Fibroblast of skin of scalp (primary cell): ENCODE data around the gene TCP11.
"Not testable (repeated sequence)": the region's sequence is repeated elsewhere in the genome, so short reads cannot be mapped to it uniquely, and the experiment has no call there.

ENCODE experiments used
- DNase-seq: peaks from one replicate; pipeline ENCODE4 v3.0.0-alpha.2; 2013

Gene TCP11

DNA sequence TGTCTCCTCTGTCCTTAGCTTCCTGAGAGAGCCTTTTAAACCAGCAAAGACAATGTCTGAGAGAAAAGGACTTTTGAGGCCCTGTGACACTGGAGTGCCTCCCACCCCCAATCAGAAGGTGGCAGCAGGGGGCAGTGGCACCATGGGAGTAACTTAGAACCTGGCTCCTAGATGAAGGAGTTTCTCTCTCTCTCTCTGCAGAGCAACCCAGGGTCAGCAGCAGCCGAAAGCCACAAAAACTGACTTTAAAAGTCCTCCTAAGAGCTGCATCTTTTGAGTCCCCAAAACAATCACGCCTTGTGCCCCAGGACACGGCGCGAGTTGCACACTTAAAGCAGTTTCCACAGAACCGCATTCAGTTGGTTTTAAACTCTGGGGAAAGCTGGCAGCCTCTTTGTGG, 5.3 kb upstream of the TCP11 start:
- peak; percentile 76 for DNase-seq

DNA sequence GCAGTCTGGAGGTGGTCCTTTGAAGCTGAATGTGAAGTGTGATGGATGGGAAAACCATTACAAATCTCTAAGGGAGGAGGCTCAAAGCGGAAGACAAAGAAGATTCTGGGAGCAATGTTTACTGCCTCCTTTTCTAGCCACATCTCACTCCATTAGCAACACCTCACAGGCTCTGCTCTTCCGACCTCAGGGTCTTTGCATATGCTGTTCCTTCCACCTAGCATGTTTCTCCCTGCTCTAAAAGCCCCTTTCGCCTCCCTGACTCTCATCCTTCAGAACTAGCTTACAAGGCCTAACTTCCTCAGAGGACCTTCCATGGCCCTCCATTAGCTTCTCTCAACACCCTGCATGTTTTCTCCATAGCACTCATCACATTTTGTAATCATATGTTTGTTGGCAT, 4.6 kb upstream of the TCP11 start:
- DNase-seq, result no peak

DNA sequence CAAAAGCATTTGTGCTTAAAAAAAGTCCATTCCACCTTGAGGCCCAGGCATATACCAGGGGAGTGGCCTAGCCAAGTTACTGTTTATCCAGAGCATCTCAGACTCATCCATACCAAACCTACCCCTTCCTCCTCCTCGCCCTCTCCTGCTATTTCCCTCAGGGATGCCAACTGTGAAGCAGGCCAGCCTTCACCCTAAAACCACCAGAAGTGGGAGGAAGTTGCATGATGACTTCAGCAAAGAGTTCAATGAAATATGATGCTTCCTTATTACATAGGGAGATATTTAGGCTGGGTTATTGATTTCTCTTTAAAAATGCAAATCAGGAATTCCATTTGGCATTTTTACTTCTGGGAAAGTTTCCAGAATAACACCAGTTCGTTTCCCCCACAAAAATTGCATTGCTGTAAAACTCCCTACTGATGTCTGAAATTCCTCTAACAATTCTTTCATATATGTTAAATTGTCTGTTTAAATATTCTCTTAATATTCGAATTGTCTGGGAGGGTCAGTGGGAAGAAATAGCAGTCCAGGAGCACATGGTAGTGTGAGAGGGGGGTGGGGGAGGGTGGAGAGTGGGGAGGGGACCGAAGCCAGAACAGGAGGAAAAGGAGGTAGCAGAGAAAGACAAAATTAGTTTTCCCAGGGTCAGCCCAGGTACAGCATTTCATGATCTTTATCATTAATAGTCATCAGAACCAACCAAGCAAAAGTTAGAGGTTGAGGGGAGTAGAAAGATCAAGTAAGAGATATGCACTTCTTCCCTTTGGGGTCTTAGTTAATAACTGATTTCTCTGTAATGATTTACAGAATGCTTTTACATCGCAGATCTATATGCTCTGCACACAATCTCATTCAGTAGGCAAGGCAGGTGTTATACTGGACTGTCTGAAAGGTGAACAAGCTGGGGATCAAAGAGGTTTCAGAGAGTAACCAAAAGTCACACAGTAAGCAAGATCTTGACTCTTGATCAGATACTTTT, 1.7 kb upstream of the TCP11 start:
- DNase-seq, result peak; percentile 78

DNA sequence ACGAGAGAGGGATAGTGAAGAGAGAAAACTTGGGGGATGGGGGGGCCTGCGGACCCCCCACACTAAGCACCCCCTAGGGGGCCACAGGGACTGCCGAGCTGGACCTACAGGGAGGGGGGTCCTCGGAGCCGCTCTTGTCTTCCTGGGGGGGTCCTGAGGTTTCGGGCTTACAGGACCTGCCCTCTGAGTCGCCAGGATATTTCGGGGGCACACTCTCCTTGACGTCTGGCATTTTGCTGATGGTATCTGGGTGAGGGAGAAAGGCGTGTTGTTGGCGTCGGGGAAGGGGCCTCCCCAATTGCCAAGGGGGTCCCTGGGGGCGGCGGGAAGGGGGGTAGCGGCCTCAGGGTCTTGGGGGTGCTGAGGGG, 516 bp downstream of the TCP11 start:
- DNase-seq, result no peak

DNA sequence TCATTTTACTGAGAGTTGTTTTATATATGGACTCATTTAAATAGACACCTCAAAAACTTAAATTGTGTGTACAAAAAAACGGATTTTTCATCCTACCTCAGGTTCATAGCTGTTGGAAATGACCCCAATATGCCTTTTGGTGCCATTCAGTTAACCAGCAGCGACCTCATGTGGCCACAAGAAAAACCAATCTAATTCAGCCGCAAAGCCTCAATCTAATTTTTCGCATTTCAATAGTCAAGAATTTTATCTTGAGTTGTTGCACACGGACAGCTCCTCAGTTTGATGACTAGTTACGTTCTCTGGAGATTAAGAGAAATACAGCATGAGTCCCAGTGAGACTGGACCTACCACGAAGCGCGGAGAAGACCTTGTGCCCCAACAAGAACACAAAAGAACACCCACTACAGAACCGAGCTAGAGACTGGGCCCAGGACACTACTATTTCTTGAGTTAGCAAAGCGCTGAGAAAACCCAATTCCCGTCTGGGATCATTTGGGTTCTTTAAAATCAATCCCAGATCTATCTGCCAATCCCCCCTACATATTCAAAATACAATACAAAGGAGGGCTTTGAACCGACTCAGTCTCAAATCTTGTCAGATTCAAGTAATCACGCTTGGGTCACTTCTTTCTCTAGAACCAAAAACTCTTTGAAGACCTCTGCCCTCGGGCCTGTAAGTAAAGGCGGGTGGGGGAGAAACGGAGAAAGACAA, 1.1 kb downstream of the TCP11 start:
- DNase-seq, result peak; percentile 79

DNA sequence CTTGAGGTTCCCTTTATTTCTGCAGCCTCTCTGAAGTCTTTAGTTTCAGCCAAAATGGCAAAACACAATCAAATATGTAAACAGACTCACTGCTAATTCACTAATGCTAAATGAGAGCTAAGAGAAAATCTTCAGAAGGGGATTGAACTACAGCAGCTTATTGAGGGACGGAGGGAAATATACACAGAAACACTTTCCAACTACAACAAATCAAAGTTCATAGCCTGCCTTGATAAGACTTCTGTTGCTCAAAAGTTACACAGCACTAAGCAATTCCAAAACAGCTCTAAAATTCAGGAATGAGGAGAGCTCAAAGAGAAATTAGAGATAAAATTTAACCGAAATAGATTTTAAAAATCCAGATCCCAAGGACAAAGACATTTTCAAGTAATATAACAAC, 1.7 kb downstream of the TCP11 start:
- DNase-seq, result no peak

DNA sequence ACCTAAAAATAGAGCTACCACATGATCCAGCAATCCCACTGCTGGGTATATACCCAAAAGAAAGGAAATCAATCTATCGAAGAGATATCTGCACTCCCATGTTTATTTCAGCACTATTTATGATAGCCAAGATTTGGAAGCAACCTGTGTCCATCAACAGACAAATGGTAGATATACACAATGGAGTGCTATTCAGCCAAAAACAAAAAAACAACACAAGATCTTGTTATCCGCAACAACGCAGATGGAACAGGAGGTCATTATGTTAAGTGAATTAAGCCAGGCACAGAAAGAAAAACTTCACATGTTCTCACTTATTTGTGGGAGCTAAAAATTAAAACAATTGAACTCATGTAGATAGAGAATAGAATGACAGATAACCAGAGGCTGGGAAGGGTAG, 2.9 kb downstream of the TCP11 start:
- not testable (repeated sequence) for DNase-seq

DNA sequence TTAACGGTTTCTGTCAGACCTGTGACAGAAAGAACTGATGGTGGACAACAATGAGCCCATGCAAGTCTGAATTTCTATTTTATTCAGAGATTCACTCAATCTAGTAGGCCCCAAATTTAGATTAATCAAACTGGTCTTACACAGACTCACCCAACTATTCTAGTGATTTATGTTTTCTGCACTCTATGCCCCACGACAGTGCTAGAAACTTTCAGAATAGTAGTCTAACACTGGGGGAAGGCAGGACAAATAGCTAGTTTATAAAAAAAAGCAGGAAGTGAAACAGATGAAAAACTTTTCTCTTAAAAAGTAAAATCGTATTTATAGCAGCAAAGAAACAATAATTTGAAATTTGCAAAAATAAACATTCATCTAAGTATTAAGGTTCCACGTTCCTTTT, 5.0 kb downstream of the TCP11 start:
- no peak for DNase-seq

DNA sequence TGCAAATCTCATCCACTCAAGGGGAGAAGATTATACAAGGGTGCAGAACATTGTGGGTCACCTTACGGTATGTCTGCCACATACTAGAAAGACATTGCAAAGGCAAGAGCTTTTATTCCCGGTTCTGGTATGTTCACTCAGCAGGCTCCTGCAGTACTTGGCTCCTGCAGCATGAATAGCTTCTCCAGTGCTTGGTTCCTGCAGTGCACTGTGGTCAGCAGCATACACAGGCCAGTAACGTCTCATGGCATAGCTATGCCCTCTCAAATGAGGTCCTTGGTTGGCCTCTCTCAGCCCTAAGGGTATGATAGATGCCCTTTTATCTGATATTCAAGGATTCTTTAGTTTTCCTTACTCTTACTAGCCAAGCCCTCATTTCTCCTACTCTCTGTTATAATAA, 12.6 kb downstream of the TCP11 start:
- DNase-seq, result peak; percentile 55

DNA sequence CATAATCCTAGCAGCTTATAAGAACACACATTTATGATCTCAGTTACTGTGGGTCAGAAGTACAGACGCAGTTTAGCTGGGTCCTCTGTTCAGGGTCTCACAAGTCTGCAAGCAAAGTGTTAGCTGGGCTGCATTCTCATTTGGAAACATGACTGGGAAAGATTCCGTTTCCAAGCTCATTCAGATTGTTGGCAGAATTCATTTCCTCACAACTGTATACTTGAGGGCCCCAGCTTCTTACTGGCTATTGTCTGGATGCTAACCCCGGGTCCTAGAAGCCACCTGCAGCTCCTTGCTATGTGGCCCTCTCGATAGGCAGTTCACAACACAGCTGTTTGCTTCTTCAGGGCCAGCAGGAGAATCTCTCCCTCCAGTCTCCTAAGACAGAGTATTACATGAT, 13.1 kb downstream of the TCP11 start:
- no peak for DNase-seq

DNA sequence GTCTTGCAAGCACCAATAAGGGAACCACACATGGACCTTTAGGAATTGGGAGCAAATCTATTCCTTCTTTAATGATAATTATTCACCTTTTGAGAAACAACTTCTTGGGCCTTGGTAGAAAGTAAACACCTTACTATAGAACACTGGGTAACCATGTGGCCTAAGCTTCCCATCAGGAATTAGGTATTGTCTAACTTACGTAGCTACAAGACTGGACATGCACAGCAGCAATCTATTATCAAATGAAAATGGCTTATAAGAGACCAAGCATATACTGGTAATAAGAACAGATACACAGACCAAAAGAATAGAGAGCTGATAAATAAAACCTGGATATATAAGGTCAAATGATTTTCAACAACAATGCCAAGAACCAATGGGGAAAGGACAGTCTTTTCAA, 16.8 kb downstream of the TCP11 start:
- no peak for DNase-seq

DNA sequence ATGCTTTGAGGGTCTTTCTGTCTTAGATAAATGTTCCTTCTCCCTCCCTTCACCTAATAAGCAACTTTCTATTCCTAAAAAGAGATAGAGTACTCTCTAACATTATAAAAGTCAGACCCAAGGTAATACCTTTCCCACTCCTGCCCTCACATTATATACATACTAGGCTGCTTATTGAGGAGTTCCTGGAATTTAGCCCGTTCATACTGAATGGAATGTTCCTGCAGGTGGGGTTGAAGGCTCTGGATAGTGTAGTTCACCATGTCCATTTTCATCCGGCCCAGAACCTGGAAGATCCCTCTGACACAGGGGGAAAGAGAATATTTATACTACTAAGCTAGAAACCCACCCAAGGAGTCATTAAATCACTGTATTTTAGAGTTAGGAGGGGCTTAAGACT, 20.4 kb downstream of the TCP11 start:
- DNase-seq, result no peak

DNA sequence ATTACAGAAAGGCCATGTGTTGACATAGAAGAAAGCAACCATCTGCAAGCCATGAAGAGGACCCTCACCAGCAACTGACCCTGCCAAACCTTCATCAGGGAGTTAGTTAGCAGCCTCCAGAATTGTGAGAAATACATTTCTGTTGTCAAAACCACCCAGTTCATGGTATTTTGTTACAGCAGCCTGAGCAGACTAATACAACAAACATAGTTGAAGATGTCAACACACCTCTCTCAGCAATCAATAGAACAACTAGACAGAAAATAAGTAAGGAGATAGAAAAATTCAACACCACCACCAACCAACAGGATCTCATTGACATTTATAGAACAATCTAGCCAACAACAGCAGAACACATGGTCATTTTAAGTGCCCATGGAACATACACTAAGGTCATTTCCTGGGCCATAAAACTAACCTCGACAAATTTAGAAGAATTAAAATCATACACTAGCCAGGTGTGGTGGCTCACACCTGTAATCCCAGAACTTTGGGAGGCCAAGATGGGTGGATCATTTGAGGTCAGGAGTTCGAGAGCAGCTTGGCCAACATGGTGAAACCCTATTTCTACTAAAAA, 32.7 kb downstream of the TCP11 start:
- DNase-seq, result no peak

DNA sequence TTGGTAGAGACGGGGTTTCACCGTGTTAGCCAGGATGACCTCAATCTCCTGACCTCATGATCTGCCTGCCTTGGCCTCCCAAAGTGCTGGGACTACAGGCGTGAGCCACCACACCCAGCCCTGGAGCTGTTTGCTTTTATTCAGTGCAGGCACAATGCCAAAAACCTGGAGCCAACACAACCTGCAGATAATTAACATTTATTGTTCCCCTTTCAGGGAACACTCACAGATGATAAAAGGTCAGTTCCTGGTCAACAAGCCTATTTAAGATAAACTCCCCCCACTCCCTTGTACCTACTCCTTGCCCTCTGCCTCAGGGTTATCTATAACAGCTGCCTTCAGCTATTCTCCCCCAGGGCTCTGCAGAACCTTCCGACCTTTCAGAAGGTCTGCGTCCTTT, 33.4 kb downstream of the TCP11 start:
- DNase-seq, result not testable (repeated sequence)

DNA sequence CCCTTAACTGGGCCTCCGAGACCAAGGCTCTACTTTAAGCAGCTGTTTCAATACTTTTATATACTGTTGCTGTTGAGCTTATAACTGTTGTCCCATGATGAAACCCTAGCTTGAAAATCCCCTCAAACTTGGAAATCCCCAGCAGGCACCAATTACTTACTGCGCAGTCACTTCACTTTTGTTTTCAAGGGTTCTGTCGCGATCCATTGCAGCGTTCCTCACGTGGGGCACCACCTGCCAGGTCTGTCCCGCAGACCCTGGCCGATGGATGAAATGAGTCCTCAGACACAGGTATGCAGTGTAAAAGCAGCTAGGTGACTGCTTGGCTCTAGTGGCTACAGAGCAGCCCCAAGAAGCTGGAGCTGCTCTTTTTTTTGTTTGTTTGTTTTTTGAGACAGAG, 33.9 kb downstream of the TCP11 start:
- DNase-seq, result not testable (repeated sequence)

DNA sequence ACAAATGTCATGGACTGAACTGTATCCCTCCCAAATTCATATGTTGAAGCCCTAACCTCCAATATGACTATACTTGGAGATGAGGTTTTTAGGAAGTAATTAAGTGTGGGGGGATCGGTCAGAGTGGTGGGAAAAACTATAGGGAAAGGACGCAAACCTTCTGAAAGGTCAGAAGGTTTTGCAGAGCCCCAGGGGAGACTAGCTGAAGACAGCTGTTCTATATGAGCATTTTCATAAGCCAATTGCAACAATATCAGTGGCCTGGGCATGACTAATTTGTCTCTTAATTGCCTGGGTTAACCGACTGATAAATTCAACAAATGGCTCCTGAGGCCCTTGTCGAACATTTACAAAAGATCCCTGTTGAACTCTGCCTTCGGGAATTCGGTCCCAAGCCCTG, 35.1 kb downstream of the TCP11 start:
- not testable (repeated sequence) for DNase-seq

DNA sequence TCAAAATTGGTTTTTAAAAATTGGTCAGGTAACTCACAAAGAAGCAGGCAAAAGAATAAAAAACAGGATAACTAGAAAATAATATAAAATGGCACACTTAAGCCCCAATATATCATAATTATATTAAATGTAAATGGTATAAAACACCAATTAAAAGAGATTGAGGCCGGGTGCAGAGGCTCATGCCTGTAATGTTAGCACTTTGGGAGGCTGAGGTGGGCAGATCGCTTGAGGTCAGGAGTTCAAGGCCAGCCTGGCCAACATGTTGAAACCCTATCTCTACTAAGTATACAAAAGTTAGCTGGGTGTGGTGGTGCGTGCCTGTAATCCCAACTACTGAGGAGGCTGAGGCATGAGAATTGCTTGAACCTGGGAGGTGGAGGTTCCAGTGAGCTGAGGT, 36.1 kb downstream of the TCP11 start:
- no peak for DNase-seq

DNA sequence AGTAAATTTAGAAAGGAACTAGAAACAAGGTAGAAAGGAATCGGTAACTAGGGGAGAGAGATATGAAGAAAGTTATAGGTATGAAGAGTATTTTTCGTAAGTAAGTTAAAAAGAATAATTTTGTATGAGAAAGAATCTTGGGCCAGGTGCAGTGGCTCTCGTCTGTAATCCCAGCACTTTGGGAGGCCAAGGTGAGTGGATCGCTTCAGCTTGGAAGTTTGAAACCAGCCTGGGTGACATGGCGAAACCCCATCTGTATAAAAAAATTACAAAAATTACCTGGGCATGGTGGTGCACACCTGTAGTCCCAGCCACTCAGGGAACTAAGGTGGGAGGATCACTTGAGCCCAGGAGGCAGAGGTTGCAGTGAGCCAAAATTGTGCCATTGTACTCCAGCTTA, 42.0 kb downstream of the TCP11 start:
- DNase-seq, result no peak

DNA sequence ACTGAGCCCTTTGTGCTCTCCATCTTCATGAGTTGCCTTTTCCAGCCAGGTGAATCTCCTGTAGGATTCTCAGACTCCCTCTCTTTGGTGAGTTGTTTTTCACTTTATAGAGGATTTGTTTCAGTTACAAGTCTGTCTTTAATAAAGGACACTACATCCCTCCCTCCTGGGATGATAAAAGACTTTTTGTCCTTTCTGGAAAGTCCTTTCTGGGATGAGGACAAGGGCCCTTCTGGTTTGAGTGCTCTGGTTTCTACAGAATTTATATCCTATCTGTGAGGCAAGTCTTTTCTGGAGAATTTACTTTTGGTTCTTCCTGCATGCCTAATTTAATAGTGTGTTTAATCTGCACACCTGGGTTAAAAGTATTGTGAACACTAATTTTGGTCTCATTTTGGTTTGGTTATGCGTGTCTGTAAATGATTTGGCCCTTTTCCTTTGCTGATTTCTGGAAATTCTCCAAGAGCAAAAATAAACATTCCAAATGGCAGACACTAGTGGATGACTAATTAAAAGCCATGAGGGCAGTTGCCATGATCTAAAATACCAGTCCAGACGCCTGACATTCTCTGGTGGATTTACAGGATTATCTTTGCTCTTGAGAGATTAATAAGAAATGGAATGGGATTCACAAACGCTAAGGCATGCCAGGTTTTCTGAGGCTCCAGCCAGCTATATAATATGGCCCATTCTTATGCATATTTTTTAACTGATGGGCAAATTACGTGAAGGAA, 44.8 kb downstream of the TCP11 start:
- DNase-seq, result peak; percentile 97

DNA sequence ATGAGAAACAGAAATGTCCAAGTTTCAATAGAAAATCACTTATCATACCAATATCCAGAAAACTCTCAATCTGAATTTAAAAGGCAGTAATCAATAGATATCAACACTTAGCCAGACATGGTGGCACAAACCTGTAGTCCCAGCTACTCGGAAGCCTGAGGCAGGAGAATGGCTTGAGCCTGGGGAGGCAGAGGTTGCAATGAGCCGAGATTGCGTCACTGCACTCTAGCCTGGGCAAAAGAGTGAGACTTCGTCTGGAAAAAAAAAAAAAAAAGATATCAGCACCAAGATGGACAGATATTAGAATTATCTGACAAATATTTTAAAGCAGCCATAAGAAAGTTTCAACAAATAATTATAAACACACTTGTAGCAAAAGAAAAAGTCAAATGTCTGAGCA, 47.0 kb downstream of the TCP11 start:
- DNase-seq, result no peak

DNA sequence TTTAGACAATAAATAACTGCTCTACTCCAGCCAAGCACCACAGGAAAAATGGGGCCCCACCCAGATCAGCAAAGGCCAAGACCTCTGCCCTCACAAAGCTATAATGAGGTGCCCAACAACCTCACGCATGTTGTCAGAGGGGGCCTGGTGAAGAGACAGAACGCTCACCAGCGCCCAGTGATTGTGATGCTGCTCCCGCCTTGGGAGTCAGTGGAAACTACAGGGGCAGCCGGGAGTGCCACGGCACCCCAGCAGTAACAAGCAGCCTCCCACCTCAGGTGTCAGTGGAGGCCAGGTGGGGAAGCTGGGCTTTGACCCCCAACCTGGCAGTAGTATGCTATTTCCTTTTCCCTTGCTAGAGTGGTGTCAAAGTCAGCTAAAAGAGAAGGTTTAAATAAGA, 47.4 kb downstream of the TCP11 start:
- no peak for DNase-seq

DNA sequence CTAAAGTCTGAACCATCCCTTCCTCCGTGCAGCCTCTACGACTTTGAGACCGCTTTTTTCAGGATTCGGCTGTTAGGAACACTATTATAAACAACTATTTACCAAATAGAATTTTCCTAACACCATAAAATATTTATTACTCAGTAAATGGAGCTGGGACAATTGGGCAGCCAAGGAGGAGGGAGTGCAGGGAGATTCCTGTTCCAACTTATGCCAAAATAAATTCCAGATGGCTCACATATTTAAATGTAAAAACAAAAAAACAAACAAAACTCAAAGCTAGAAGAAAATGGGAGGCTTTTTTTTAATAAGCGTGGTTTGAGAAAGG, 48.1 kb downstream of the TCP11 start:
- peak; percentile 46 for DNase-seq
